NCI-H187 (cell line): Measurements from ENCODE around the gene CELF6.

Experiments used
- DNase-seq, 2 experiments: peaks; one replicate each; lab custom pipeline; 2025; lab: John Stamatoyannopoulos, UW

CELF6 gene

DNA sequence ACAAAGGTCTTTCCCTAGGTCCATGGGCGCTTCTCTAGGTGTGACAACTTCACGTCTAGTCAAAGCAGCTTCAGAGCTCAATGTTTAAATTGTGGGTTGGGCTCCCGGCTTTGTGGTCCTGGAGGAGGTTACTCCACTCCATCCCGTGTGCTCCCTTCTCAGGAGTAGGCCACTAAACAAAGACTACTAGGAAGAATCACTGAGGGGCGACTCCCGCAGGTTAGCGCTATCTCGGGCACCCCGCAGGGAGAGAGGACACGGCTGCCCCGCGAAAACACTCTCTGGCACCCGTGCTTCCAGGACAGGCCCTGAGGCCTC is 48.1 kb downstream of the CELF6 start:
- DNase-seq = no peak

DNA sequence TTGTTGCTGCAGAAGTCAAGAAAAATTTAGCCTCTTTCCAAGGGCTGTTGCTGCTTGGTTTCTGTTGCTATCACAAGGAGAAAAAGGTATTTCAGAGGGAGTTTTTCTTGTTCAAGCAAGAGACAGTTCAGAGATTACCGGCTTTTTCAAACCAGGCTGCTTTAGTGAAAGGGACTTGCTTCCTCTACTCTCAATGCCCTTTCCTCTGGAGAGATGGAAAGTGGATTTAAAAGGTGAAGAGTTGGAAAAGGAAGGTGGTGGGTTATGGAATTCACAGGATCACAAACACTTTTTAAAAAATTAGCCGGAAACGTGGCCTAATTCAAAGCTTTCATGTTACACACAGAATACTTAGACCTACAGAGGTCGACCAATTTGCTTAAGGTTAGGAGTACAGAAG is 48.7 kb downstream of the CELF6 start:
- DNase-seq = no peak

- DNase-seq = no peak
Measured at GRCh38 chr15:72269739-72270138, 50.2 kb downstream of the CELF6 start.

- no peak for DNase-seq
Measured at GRCh38 chr15:72265031-72265430, 54.9 kb downstream of the CELF6 start.

GRCh38 chr15:72252663-72253299 is 67.2 kb downstream of the CELF6 start:
- no peak for DNase-seq

GRCh38 chr15:72249142-72249810 is 70.7 kb downstream of the CELF6 start:
- no peak for DNase-seq

GRCh38 chr15:72248514-72248913 is 71.4 kb downstream of the CELF6 start:
- no peak for DNase-seq

- DNase-seq = no peak
Measured at GRCh38 chr15:72242775-72243370, 77.1 kb downstream of the CELF6 start.

DNA sequence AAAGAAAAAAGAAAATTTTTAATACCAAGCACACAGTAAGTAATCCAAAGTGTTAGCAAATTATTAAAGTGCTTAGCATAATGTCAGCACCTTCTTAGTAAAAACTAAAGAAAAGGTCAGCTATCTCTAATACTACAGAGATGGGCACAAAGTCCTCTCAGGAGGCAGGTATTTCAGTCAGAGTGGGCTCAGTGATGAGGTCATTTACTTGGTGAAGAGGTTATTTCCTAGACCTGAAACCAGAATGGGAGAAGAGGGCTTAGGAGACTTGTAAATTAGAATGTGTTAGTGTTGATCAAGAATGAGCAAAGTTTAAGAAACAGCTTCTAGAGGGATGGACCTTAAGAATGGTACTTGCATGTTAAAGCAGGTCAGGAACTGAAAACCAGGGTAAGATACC is 80.3 kb downstream of the CELF6 start:
- no peak for DNase-seq

- DNase-seq = no peak
Measured at GRCh38 chr15:72238586-72238985, 81.4 kb downstream of the CELF6 start.

DNA sequence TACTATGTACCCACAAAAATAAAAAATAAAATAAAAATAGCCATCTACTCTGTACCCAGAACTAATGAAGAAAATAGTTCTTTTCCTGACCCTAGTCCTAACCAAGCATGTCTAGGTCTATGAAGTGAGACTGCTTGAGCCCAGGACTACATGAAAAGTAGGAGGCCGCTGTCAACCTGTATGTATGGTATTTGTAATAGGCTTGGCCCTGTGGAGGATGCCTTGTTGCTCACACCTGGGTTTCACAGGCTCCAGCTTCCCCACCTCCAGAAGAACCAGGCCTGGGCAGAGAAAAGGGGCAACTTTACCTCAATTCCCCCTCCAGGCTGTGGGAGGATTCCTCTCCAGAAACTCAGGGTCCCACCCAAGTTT is 82.1 kb downstream of the CELF6 start:
- DNase-seq = no peak

GRCh38 chr15:72237029-72237852 is 82.7 kb downstream of the CELF6 start:
- DNase-seq = no peak

DNA sequence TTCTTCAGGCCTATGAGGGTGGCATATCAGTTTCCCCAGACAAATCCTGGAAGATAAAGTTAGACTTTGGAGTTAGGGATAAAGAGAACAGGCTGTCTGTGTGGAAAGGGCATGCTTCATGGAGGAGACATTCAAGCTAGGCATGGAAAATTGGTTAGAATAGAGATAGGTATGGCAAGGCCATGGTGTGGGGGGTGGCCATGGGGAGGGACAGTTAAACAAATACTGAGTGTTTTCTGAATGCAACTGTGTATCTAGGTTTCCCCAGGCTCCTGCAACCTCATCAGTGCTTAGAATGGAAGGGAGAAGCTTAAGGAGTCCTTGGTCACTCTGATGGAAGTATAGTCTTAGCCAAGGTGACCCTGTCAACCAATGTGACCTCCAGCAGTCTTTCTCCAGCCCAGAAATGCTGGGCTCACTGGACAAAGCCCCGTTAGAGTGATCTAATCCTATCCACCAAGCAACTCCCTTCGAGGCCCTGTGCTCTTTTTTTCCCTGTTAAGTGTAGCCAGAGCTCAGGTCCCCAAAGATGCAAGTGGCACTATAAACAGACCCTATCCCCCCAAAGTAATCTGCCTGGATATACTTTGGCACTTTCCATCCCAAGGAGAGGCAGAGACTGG is 83.5 kb downstream of the CELF6 start:
- DNase-seq = no peak

DNA sequence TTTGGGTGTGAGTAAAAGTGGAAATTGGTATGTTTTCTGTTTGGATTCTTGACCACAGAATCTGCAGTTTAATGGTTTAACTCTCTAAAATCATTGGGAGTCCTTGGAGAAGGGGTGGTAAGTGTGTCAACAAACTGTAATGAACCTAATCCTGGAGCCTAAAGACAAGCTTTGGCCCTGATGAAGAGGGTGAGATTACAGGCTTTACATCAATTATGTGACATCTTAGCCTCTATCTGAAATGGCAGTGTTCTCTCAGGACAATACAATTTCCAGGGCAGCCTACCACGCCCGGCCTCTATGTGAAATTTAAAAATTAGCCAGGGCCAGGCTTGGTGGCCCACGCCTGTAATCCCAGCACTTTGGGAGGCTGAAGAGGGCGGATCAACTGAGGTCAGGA is 84.7 kb downstream of the CELF6 start:
- no peak for DNase-seq
